Ishikawa (cell line): ENCODE results near the gene FBH1.

Experiments used
- CEBPB ChIP-seq: IDR thresholded peaks from 2 replicates; pipeline ENCODE4 v1.6.1; 2012
- CREB1 ChIP-seq: IDR thresholded peaks from 2 replicates; pipeline ENCODE4 v1.6.1; 2012; ENCODE audit warnings: low read depth
- EGR1 ChIP-seq: IDR thresholded peaks from 2 replicates; pipeline ENCODE4 v1.6.1; 2012
- EP300 ChIP-seq: IDR thresholded peaks from 2 replicates; pipeline ENCODE4 v1.6.1; 2012; ENCODE audit warnings: borderline replicate concordance
- FOXM1 ChIP-seq: IDR thresholded peaks from 2 replicates; pipeline ENCODE4 v1.6.1; 2012; ENCODE audit warnings: low read depth, borderline replicate concordance
- MAX ChIP-seq: IDR thresholded peaks from 2 replicates; pipeline ENCODE4 v1.6.1; 2012
- NFIC ChIP-seq: IDR thresholded peaks from 2 replicates; pipeline ENCODE4 v1.6.1; 2012
- RAD21 ChIP-seq: IDR thresholded peaks from 2 replicates; pipeline ENCODE4 v1.6.1; 2012; ENCODE audit warnings: low read depth
- REST ChIP-seq: IDR thresholded peaks from 2 replicates; pipeline ENCODE4 v1.6.1; 2012; ENCODE audit warnings: low read depth, mild to moderate bottlenecking
- TAF1 ChIP-seq: IDR thresholded peaks from 2 replicates; pipeline ENCODE4 v1.6.1; 2012; ENCODE audit warnings: low read depth, mild to moderate bottlenecking
- TCF12 ChIP-seq: IDR thresholded peaks from 2 replicates; pipeline ENCODE4 v1.6.1; 2012; ENCODE audit warnings: low read depth
- TEAD4 ChIP-seq: IDR thresholded peaks from 2 replicates; pipeline ENCODE4 v1.6.1; 2012
- USF1 ChIP-seq: IDR thresholded peaks from 2 replicates; pipeline ENCODE4 v1.6.1; 2012
- YY1 ChIP-seq: IDR thresholded peaks from 2 replicates; pipeline ENCODE4 v1.6.1; 2012; ENCODE audit warnings: low read depth
- ZBTB7A ChIP-seq: IDR thresholded peaks from 2 replicates; pipeline ENCODE4 v1.6.1; 2012; ENCODE audit warnings: low read depth

Gene FBH1

GRCh38 chr10:5977471-5978229 lies 87.6 kb downstream of the FBH1 start, which contains the start of gene IL15RA:
TSS of gene IL15RA (minus strand) at chr10:5977543. CDS start at chr10:5977492, 51 bp downstream.
- TF ChIP-seq EP300: no peak
- TF ChIP-seq TCF12: 0 out of 2 replicates have a peak, but pooled peaks have one; percentile 11
- TF ChIP-seq CREB1: no peak
- no peak for TF ChIP-seq NFIC
- no peak for TF ChIP-seq RAD21
- no peak for TF ChIP-seq TEAD4
- no peak for TF ChIP-seq EGR1
- TF ChIP-seq CEBPB: no peak
- no peak for TF ChIP-seq FOXM1
- TF ChIP-seq ZBTB7A: peak; percentile 63
- TF ChIP-seq MAX: peak; percentile 41
- TF ChIP-seq YY1: no peak

- no peak for TF ChIP-seq EGR1
- TF ChIP-seq TEAD4: no peak
- no peak for TF ChIP-seq CREB1
- no peak for TF ChIP-seq NFIC
- no peak for TF ChIP-seq TCF12
- no peak for TF ChIP-seq YY1
- no peak for TF ChIP-seq FOXM1
These were observed 88.1 kb downstream of the FBH1 start for GRCh38 chr10:5978230-5978489.

GRCh38 chr10:5981529-5981928 lies 91.5 kb downstream of the FBH1 start:
- TF ChIP-seq TCF12 (no peak), EP300 (no peak), NFIC (no peak), RAD21 (no peak), REST (no peak), EGR1 (no peak), TEAD4 (no peak), YY1 (no peak), ZBTB7A (no peak)

- TF ChIP-seq MAX: no peak
- no peak for TF ChIP-seq TEAD4
- TF ChIP-seq FOXM1: no peak
- no peak for TF ChIP-seq ZBTB7A
- no peak for TF ChIP-seq CREB1
- no peak for TF ChIP-seq NFIC
- TF ChIP-seq EGR1: no peak
- no peak for TF ChIP-seq RAD21
- TF ChIP-seq REST: no peak
- no peak for TF ChIP-seq TCF12
- no peak for TF ChIP-seq YY1
- TF ChIP-seq USF1: no peak
- no peak for TF ChIP-seq CEBPB
- no peak for TF ChIP-seq EP300
- TF ChIP-seq TAF1: no peak
These were observed 93.7 kb downstream of the FBH1 start for GRCh38 chr10:5983774-5984173.

GRCh38 chr10:5985029-5985428 lies 95.0 kb downstream of the FBH1 start:
- TF ChIP-seq FOXM1 (no peak), TCF12 (no peak), EP300 (no peak), YY1 (no peak), REST (no peak), CEBPB (no peak), ZBTB7A (no peak)
